22Rv1 (cell line): ENCODE results near the gene SGSM2.

ENCODE experiments used
- H3K27ac ChIP-seq: fragments of 450-650 bp; 2 replicates; pipeline ENCODE4 v1.5.1; 2017
- CTCF ChIP-seq: fragments of 450-650 bp; IDR thresholded peaks from 2 replicates; pipeline ENCODE4 v1.5.1; 2017; ENCODE audit warnings: mild to moderate bottlenecking
- ZFX ChIP-seq: fragments of 450-650 bp; IDR thresholded peaks from 2 replicates; pipeline ENCODE4 v1.6.1; 2017; ENCODE audit warnings: antibody characterized with exemption, borderline replicate concordance

Gene SGSM2

GRCh38 chr17:2401426-2402221 lies 64.3 kb downstream of the SGSM2 start:
- peak overlapping the region; percentile 94 for H3K27ac ChIP-seq
- TF ChIP-seq ZFX (no peak), CTCF (no peak)

GRCh38 chr17:2402544-2402943 lies 65.2 kb downstream of the SGSM2 start:
- H3K27ac ChIP-seq: peak overlapping the region; percentile 94

GRCh38 chr17:2403044-2403443 lies 65.7 kb downstream of the SGSM2 start:
- TF ChIP-seq CTCF: no peak
- no peak for TF ChIP-seq ZFX
- H3K27ac ChIP-seq: no peak overlapping the region

More at GRCh38 chr17:2402544-2402943, 65.2 kb downstream of the SGSM2 start:
- TF ChIP-seq CTCF: no peak
- no peak for TF ChIP-seq ZFX

GRCh38 chr17:2405247-2405926 lies 68.1 kb downstream of the SGSM2 start:
- TF ChIP-seq CTCF (no peak), ZFX (no peak)
- no peak overlapping the region for H3K27ac ChIP-seq

- no peak overlapping the region for H3K27ac ChIP-seq
- TF ChIP-seq CTCF: no peak
- no peak for TF ChIP-seq ZFX
These were observed 69.1 kb downstream of the SGSM2 start for GRCh38 chr17:2406271-2406902.

- no peak overlapping the region for H3K27ac ChIP-seq
- TF ChIP-seq CTCF: no peak
- TF ChIP-seq ZFX: no peak
These were observed 69.8 kb downstream of the SGSM2 start for GRCh38 chr17:2406903-2407790.
